OCI-M2 (cell line): ENCODE results near the gene CDK16.
A peak's percentile ranks its signal among the peaks of the same experiment; 100 is the strongest.

Experiments
- DNase-seq: peaks from one replicate; lab custom pipeline; 2025; ENCODE audit not compliant: unreplicated experiment; lab: John Stamatoyannopoulos, UW

The CDK16 gene

GRCh38 chrX:47206316-47206715, 12.2 kb upstream of the CDK16 start:
- no peak for DNase-seq

- no peak for DNase-seq
These were observed 10.4 kb upstream of the CDK16 start for GRCh38 chrX:47208108-47208507.

- DNase-seq, result no peak
These were observed 8.8 kb upstream of the CDK16 start for GRCh38 chrX:47209508-47210238.

- no peak for DNase-seq
These were observed 7.6 kb upstream of the CDK16 start for GRCh38 chrX:47210661-47211425.

GRCh38 chrX:47212381-47213293, 5.8 kb upstream of the CDK16 start:
- DNase-seq, result no peak

- DNase-seq, result no peak
These were observed 3.9 kb upstream of the CDK16 start for GRCh38 chrX:47214435-47215077.

GRCh38 chrX:47215291-47215900, 3.1 kb upstream of the CDK16 start:
- DNase-seq, result no peak

GRCh38 chrX:47216393-47216925, 2.0 kb upstream of the CDK16 start:
- DNase-seq, result no peak

- DNase-seq, result no peak
These were observed 1.2 kb upstream of the CDK16 start for GRCh38 chrX:47217121-47217851.

GRCh38 chrX:47217852-47218279, 615 bp upstream of the CDK16 start:
- DNase-seq, result peak; percentile 96

- no peak for DNase-seq
These were observed 687 bp downstream of the CDK16 start for GRCh38 chrX:47218920-47219815.

GRCh38 chrX:47221756-47222155, 3.3 kb downstream of the CDK16 start:
- no peak for DNase-seq

- no peak for DNase-seq
These were observed 4.4 kb downstream of the CDK16 start for GRCh38 chrX:47222751-47223350.

- no peak for DNase-seq
These were observed 5.2 kb downstream of the CDK16 start for GRCh38 chrX:47223476-47224250.

- no peak for DNase-seq
These were observed 5.9 kb downstream of the CDK16 start for GRCh38 chrX:47224266-47224895.

GRCh38 chrX:47224896-47225290, 6.4 kb downstream of the CDK16 start:
- no peak for DNase-seq

- no peak for DNase-seq
These were observed 7.6 kb downstream of the CDK16 start for GRCh38 chrX:47226071-47226470.
